Ovary (tissue), 3 donors: ENCODE measurements around the gene C10orf143.
"Not testable (repeated sequence)": the region's sequence is repeated elsewhere in the genome, so short reads cannot be mapped to it uniquely, and the experiment has no call there.

Experiments
- EP300 ChIP-seq: sonication (generic); formaldehyde crosslinking; IDR thresholded peaks from one replicate; pipeline ENCODE4 v1.6.1; 2017; ENCODE audit warnings: antibody characterized with exemption
- POLR2A ChIP-seq: fragments of 450-650 bp; IDR thresholded peaks from one replicate; pipeline ENCODE4 v1.6.1; 2017; ENCODE audit warnings: antibody characterized with exemption, mild to moderate bottlenecking, moderate library complexity
- TF ChIP-seq, protein P1 (sequence below), 3 donors: fragments of 450-650 bp in 2 of 3; fragments of 200-600 bp in 1 of 3; IDR thresholded peaks; one replicate each; pipeline versions ENCODE4 v1.5.1 to v1.8.0; 2016 to 2022; ENCODE audit warnings: antibody characterized with exemption in 3 of 3, mild to moderate bottlenecking in 1 of 3
- donor health status: DM: no; HTN: no; CAD: no.

GRCh38 chr10:130108146-130108545, 2.5 kb downstream of the C10orf143 start:
- not testable (repeated sequence) for TF ChIP-seq POLR2A, EP300
- TF ChIP-seq, protein P1, sequence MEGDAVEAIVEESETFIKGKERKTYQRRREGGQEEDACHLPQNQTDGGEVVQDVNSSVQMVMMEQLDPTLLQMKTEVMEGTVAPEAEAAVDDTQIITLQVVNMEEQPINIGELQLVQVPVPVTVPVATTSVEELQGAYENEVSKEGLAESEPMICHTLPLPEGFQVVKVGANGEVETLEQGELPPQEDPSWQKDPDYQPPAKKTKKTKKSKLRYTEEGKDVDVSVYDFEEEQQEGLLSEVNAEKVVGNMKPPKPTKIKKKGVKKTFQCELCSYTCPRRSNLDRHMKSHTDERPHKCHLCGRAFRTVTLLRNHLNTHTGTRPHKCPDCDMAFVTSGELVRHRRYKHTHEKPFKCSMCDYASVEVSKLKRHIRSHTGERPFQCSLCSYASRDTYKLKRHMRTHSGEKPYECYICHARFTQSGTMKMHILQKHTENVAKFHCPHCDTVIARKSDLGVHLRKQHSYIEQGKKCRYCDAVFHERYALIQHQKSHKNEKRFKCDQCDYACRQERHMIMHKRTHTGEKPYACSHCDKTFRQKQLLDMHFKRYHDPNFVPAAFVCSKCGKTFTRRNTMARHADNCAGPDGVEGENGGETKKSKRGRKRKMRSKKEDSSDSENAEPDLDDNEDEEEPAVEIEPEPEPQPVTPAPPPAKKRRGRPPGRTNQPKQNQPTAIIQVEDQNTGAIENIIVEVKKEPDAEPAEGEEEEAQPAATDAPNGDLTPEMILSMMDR (IDR thresholded peaks at IDR 0.05), result not testable (repeated sequence)
